NCI-H1436 treated with DMSO at 0.1 percent for 48 hours (cell line): ENCODE results near the gene B3GLCT.
"Not testable (repeated sequence)": the region's sequence is repeated elsewhere in the genome, so short reads cannot be mapped to it uniquely, and the experiment has no call there.

Source experiments
- DNase-seq: peaks from one replicate; lab custom pipeline; 2025; lab: John Stamatoyannopoulos, UW

Gene B3GLCT

GRCh38 chr13:31184451-31184850, 15.3 kb upstream of the B3GLCT start:
- no peak for DNase-seq

- DNase-seq = no peak
These were observed 14.7 kb upstream of the B3GLCT start for GRCh38 chr13:31184981-31185645.

- DNase-seq = no peak
These were observed 8.0 kb upstream of the B3GLCT start for GRCh38 chr13:31191748-31192147.

- no peak for DNase-seq
These were observed 7.5 kb upstream of the B3GLCT start for GRCh38 chr13:31192306-31192705.

GRCh38 chr13:31195616-31196015, 4.2 kb upstream of the B3GLCT start:
- no peak for DNase-seq

GRCh38 chr13:31196992-31197391, 2.8 kb upstream of the B3GLCT start:
- no peak for DNase-seq

- DNase-seq = no peak
These were observed 1.3 kb upstream of the B3GLCT start for GRCh38 chr13:31198519-31198918.

- DNase-seq = no peak
These were observed 287 bp upstream of the B3GLCT start for GRCh38 chr13:31199527-31199848.

- no peak for DNase-seq
These were observed 829 bp downstream of the B3GLCT start for GRCh38 chr13:31200637-31200971.

GRCh38 chr13:31201341-31202031, 1.7 kb downstream of the B3GLCT start:
- no peak for DNase-seq

- no peak for DNase-seq
These were observed 4.8 kb downstream of the B3GLCT start for GRCh38 chr13:31204592-31204991.

- no peak for DNase-seq
These were observed 8.1 kb downstream of the B3GLCT start for GRCh38 chr13:31207661-31208552.

GRCh38 chr13:31208559-31209122, 8.9 kb downstream of the B3GLCT start:
- DNase-seq = no peak

- DNase-seq = no peak
These were observed 9.5 kb downstream of the B3GLCT start for GRCh38 chr13:31209172-31209840.

GRCh38 chr13:31209841-31210210, 10.1 kb downstream of the B3GLCT start:
- no peak for DNase-seq

- no peak for DNase-seq
These were observed 14.0 kb downstream of the B3GLCT start for GRCh38 chr13:31213651-31214289.

GRCh38 chr13:31214435-31214834, 14.7 kb downstream of the B3GLCT start:
- DNase-seq = no peak

- not testable (repeated sequence) for DNase-seq
These were observed 17.1 kb downstream of the B3GLCT start for GRCh38 chr13:31216916-31217315.

- DNase-seq = no peak
These were observed 20.3 kb downstream of the B3GLCT start for GRCh38 chr13:31219909-31220598.

- DNase-seq = no peak
These were observed 21.3 kb downstream of the B3GLCT start for GRCh38 chr13:31221057-31221456.

GRCh38 chr13:31223215-31223614, 23.4 kb downstream of the B3GLCT start:
- DNase-seq = no peak
